Measurements from ENCODE around the gene CRYBG2.
A peak's percentile ranks its signal among the peaks of the same experiment; 100 is the strongest.
"Not testable (repeated sequence)": the region's sequence is repeated elsewhere in the genome, so short reads cannot be mapped to it uniquely, and the experiment has no call there.

CRYBG2 gene

DNA sequence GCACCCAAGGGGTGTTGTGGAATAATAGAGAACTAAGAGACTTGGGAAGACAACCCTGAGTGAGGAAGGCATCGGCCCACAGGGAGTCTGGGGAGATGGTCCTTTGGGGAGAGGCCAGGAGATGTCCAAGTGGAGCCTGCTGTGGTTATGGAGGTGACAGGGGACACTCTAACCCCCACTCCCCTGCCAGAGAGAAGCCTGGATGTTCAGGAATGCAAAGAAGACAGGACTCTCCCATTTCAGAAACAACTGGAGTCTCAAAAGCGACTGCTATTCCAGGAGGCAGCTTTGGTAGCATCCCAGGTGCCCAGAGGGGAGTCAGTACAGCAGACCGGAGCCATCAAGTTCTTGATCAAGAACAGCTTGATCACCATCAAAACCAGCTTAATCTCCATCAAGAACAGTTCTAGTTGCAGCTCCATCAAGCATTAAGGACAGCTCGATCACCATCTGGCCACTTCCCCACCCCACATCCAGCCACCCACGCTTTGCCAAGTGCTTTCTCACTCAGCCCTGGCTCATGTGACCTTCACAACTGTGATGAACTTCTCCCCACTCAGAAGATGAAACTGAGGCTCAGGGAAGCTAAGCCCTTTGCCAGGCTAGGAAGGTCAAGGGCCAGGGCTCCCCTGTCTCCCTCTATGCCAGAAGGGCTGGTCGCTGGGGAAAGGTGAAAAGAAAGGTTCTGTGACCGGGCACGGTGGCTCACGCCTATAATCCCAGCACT lies 35.4 kb downstream of the CRYBG2 start:
- DNase-seq = no peak

DNA sequence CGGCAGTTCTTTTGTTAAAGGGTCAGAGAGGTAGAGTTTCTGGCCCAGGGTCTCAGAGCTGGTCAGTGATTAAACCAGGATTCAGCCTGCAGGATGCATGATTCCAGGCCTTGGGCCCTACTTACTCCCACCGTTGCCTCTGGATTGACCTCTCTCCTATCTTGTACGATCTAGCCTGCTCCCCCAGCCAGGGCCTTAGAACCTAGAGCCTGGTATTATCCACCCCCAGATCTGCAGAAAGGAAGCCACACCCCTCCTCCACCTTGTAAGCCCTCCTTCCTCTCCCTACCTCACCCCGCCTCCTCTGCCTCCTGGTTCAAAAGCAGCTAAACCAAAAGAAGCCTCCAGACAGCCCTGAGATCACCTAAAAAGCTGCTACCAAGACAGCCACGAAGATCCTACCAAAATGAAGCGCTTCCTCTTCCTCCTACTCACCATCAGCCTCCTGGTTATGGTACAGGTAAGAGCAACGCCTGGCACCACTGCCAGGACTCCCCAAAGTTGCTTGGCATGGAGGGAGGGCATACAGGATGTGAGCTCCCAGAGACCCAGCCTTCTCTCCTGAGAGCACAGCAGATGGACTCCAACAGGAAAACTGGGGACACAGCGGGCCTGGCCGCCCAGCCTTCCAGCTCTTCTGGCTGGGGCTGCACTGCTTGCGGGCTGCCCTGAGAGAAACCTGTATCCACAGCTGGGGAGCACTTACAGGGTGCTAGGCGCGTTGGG lies 36.2 kb downstream of the CRYBG2 start, which contains the start of gene CD52:
CD52 (plus strand) TSS at position 347 of the 726 bp plus-strand sequence; CDS start at position 407, 60 bp downstream.
- no peak for DNase-seq

DNA sequence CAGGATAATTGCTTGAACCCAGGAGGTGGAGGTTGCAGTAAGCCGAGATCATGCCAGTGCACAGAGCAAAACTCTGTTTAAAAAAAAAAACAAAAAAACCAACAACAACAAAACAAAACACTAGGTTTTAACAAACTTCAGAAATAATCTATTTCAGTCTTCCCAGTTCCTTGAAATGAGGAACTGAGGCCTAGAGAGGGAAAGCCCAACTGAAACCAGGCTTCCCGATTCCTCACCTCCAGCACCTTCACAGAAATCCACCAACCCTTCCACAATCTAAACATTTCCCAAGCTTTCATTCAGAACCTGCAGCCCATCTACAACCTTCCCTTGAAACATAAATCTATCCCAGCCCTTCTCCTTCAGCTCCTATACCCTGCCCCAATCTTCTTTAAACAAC lies 36.8 kb downstream of the CRYBG2 start:
- DNase-seq = no peak

DNA sequence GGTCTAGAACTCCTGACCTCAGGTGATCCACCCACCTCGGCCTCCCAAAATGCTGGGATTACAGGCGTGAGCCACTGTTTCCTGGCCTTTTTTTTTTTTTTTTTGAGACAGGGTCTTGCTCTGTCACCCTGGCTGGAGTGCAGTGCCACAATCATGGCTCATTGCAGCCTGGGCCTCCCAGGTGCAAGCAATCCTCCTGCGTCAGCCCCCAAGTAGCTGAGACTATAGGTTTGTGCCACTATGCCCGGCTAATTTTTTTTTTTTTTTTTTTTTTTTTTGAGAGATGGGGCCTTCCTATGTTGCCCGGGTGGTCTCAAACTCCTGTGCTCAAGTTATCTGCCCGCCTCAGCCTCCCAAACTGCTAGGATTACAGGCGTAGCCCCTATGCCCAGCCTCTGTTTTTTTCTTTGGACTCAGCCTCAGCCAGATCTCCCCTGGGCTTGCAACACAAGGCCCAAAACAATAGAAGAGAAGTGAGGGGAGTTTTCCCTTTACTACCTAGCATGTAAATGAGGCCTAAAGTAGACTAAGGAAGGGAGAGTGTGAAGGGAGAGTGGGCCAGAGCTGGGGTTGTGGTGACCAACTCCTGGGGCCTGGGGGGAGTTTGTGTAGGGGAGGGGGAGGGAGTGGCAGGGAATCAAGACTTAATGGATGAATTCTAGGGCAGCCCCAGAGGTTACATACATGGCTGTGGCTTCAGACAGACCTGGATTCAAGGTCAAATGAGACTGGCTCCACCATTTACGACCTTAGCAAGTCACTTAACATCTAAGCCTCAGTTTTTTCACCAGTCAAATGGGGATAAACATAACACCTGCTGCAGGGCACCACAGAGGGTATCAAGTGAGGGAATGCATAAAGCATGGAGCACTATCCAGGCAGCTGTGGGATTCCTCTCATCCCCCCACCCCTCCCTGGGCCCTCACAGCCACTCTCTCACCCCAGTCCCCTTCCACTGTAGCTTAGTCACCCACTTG lies 37.8 kb downstream of the CRYBG2 start:
- DNase-seq = no peak

DNA sequence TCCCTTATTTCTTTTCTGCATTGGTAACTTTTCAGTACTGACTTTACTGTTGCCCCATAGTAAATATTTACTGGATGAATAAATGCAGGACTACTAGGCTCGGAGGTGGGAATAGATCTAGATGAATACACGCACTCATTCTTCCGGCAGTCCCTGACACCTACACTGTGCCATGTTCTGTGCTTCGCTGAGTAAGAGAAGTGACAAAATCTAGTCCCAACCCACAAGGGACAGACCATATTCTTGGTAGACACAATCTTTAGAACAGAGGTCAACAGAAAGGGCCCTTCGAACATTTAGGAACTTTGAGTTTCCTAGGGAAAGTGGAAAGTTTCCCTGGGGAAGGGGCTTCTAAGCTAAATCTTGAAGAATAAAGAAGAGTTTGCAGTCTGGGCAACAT lies 39.4 kb downstream of the CRYBG2 start:
- DNase-seq = no peak

DNA sequence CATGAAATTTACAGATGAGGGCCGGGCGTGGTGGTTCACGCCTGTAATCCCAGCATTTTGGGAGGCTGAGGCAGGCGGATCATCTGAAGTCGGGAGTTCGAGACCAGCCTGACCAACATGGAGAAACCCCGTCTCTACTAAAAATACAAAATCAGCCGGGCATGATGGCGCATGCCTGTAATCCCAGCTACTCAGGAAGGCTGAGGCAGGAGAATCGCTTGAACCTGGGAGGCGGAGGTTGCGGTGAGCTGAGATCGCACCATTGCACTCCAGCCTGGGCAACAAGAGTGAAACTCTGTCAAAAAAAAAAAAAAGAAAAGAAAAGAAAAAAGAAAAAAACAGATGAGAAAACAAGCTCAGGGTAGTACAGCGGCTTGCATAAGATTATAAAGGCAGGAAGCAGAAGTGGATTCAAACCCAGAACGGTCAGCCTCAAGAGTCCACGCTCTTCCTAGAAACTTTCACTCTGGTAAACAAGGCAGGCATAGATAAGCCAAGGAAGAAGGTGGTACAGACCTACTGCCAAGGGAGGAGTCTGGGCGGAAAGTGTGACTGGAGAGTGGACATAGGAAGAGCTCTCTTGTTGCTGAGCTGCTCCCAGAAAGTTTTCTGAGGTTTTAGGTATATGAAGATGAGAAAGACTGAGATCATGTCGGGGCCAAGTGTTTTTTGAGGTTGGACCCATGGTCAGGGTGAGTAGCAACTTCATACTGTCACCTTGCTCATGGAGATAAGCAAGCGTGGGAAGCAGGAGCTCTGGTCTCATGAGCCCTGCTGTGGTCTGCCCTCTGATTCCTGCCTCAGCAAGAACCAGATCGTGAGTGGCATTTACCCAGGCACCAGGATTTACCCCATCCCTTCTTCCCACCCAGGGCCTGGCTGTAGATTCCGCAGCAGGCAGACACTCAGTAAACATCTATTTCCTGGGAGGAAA lies 45.7 kb downstream of the CRYBG2 start:
- not testable (repeated sequence) for DNase-seq

DNA sequence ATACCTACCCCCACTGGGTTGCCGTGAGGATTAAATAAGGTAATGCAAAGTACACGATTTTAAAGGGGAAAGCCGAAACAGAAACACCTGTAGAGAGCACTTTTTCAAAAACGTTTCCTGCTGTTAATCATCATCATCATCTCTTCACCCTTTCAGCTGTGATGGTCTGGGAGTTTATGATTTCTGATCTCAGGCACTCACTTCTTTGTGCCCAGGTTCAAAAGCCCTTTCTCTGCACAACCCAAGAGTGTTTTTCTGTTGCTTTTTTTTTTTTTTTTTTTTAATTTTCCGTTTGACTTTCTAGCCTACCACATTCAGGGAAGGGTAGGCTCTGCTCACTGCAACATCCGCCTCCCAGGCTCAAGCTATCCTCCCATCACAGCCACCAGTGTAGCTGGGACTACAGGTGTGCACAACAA lies 46.6 kb downstream of the CRYBG2 start:
- no peak for DNase-seq

DNA sequence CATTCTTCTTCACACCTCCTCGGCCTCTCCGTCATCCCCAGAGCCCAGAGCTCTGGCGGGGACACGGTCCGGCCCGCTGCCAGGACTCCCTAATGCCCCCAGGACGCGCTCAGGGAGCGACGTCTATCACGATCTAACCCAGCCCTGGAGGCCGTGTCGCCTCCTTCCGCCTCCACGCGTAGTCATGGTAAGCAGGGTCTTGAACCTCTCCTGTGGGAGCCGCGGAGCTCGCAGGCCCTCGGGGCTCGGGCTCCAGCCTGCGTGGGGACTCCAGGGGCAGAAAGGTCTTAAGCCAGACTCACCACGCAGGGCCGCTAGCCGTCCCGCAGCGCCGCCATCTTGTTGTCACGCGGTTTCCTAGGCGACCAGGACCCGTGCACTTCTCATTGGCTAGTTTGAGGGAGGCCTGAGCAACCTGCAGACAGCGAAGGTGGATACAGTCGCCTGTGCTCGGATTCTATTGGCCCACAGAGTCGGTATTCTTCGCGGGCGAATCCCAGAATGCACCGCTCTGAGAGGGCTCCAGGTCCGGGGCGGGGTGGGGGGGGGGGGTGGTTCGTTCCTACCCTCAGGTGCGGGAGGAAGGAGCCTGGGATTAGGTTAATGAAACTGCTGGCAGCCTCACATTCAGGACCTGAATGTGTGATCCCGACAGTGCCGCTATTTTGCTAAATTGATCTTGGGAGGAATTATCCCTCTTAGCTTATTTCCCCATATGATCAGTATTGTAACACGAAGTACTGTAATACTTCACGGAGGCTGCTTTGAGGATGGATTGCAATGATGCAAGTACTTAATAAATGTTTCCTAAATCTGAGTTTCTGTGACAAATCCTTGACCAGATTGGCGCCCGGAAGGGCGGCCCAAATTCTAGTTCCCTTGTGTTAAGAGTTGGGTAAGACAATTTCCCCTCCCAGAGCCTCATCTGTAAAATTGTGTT lies 47.4 kb downstream of the CRYBG2 start, which contains the start of gene UBXN11:
UBXN11 (minus strand) TSS at position 347 of the 940 bp plus-strand sequence. CDS start 3,753 bp downstream, outside the sequence.
- DNase-seq = peak; percentile 96

DNA sequence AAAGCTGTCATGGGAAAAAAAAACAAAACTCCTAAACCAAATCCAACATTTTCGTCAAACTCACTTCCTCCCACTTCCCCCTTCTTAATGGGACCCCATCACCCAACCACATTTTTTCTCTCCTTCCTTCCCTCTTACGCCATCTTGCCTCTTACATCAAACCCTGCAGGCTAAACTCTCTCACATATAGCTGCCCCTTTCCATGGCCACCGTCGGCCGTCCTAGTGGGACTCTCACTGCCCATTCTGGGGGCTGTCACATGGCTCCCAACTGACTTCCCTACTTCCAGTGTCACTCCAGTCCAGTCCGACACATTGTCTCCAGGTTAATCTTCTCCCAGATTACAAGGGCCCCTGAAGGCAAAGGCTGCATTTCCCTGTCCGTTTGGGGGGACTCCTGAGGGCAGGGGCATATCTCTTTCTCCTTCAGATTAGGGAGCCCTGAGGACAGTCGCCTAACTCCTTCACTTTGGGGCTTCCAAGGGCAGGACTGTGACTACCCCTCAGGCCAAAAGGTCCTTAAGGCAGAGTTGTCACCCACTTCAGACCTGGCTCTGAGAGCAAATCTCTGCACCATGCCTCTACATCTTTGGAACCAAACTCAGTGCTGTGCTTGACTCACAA lies 48.2 kb downstream of the CRYBG2 start:
- no peak for DNase-seq

DNA sequence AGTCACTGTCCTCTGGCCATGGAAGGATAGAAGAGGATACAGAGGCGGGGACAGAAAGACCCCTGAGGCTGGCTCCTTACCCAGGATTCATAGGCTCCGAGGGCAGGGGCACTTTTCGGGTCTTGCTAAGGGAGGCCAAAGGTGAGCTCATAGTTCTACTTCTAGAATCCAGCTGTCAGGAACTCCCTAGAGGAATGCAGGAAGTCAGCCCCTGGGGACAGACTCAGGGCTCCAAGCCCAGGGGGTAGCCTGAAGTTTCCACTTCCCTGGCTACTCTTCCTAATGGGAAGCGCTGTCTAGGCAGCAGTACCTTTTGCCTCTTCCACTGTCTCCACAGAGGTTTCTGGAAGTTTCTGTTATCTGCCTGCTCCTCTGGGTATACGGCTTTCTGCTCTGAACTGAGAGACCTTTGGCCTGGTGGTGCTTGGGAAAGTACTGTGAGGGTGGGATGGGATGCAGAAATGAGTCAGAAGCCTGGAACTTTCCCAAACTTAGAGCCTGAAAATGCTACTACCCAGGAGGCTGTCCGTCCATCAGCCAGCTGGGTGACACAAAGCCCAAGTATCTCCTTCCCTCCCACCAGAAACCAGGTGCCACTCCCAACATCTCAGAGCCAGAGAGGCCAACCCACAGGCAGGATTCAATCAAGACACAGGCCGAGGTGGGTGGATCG lies 51.1 kb downstream of the CRYBG2 start:
- peak; percentile 29 for DNase-seq

DNA sequence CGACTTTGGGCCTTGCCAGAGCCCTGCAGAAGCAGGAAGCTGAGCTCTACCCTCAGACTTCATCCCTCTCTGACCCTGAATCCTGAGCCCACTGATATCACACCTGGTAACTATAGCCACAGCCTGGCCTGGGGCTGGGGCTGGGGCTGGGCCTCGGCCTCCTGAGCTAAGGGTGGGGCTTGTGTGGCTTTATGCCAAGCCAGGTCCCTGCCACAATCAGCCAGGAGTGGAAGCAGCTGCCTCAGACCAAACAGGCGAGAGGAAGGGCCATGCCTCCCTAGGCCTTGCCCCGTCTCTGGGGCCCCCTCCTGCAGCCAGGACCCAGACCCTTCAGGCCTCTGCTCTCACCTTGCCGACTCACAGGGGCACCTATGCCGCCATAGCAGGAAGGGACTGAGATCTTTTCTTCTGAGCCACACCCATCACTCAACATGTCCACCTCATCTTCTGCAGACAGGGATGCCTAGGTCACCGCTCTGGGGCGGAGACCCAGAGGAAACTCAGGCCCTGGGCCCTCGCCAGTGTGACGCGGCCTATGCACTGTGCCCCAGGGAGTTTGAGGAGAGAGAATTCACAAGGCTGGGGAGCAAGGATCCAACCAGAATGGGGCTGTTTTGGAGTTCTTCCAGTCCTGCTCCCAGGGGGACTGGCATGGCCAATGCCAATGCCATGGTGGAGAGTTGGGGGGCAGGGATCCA lies 53.2 kb downstream of the CRYBG2 start:
- DNase-seq = no peak

DNA sequence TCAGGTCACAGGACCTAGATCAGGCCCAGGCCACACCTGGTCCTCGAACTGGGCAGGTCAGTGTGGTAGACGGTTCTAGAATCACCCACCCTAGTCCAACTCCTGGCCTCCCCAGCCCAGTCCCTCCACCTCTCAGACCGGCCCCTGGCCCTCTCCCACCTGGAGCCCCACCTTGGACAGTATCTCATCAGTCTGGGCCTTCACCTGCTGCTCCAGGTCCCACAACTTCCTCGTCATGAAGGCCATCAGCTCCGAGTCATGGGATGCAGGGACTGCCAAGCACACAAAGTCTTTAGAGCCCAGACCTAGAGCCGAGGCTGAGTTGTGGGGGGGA lies 56.2 kb downstream of the CRYBG2 start:
- no peak for DNase-seq

DNA sequence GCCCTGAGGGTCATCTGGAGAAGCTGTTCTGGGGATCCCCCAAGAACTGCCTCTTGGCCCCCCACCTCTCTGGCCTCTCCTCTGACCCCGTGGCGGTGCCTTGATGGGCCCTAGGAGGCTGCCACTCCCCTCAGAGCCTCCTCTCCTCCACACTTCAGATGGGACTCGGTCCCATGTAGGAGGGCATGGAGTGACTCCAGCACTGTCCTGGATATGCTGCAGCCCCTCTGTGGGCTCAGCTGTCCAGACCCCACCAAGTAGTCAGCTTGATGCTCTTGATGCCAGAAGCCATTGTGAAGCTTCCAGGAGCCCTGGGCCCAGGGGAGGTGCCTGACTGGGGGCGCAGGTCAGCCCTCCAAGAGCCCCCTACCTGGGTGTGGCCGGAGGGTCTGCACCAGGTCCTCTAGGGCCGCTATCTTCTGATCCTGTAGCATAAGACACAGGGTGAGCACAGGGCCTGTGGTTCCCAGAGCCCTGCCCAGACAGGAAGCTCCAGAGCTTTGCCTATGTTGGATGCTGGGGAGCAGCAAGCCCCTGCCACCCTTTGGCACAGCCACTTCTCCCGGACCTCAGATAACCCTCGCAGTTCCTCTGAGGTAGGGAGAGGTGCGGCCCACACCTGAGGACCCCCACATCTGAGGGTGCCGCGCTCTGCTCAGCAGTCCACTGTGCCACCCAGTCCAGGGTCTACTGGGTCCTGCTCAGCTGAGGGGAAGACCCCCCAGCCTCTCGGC lies 56.7 kb downstream of the CRYBG2 start:
- DNase-seq = no peak

DNA sequence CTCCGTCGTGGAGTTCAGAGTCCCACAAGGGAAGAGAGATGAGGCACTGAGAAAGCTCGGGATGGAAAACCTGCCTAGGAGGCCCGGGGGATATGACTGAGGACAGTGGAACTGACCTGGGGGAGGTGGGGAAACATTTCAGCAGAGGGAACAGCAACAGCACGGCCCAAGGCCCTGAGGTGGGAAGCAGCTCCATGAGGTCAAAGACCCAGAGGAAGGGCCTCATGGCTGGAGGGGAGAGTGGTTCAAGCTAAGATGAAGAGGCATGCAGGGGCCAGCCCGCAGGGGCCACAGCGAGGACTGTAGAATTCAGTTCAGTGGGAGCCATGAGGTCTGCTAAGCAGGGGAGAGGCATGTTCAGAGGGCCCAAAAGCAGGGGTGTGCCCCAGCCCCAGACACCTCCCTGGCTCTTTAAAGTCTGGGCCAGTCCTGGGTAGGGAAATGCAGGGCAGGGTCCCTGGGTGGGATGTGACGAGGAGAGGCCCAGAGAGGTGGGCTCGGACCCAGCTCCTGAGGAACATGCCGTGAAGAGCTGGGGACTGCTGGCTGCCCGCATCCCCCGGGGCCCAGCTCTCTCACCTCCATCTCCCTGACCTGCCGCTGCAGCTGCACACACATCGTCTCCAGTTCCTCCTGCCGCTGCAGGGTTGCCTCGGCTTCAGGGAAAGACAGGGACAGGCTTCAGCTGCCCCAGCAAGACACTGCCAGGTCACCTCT lies 57.4 kb downstream of the CRYBG2 start:
- DNase-seq = no peak

DNA sequence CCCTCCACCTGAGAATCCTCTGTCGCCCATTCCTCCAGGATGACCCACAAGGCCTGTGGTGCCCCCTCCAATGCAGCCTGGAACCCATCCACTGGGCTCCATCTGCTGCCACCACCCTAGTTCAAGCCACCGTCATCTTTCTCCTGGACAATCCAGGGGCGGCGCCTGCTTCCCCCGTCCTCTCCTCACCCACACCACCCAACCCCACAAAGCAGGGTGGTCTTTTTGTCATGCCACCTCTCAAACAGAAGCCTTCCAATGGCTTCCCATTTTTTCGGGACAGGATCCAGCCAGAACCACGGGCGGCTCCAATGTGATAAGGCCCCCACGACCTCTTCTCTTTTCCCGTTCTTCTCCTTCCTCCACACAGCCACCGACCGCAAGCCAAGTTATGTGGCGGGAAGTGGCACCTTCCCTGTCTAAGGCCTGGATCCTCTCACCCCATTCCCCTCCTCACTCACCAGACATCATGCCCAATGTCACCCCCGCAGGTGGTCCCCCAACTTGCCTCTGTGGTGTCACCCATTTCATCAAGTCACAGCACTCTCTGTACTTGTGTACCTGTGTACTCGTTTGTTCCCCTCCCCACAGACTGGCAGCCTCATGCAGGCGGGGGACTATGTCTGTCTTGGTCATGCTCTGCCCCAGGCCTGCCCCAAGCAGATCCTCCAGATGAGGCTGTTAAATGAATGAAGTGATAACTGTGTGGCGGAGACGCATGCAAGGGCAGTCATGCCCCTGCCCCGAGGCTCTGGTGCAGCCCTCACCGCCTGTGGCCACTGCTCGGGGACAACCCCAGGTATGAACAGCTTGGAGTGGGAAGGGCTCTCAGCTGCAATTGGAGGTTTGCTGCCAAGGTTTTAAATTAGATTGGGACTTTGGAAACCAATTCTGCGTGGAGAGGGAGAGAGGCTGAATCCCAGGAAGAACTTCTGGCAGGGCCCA lies 58.5 kb downstream of the CRYBG2 start:
- no peak for DNase-seq

DNA sequence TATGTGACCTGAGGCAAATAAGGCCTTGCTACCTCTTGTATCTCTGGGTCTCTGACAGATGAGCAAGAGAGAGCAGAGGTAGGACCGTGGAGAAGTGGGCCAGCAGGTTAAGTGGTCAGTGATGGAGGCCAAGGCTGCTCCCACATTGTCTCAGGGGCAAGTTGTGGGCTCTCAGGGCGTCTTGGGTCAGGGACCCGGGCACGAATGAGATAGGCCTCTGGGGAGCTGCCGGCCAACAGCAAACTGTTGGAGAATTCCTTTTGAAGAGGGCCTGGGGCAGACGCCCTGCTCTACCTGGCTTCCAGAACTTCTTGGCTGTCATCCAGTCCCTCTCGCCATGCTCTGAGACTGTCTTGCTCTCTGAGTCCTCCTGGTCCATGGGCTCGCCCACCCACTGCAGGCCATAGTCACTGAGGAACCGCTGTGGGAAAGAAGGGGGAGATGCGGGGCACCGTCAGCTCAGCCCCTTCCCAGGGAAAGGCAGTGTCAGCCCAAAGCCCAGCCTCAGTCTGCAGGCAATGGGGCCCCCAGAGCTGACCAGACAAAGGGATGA lies 59.9 kb downstream of the CRYBG2 start:
- DNase-seq = no peak
